ENCODE data around the gene CACNA1I.

The CACNA1I gene

DNA sequence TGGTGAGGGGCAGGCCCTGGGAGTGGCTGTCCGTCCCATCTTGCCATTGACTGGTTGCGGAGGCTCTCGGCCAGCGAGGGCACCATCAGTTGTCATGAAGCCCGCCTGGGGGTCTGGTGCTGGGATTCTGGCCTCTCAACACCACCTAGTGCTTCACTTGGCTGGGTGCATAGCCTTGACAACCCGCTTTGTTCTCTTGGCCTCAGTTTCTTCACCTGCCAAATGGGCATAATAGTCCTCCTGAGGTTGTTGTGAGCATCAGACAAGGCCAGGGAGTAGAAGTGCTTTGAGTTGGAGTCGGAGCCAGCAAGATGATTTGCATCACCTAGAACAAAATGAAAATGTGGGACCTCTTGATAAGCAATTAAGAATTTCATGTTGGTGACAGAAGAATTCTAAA lies 1.5 kb upstream of the CACNA1I start:
- DNase-seq (ENCODE audit: low read depth), result no peak
- H3K4me3 ChIP-seq (ENCODE audit: low read depth, low read length), result no peak overlapping the region
- TF ChIP-seq, protein P1, sequence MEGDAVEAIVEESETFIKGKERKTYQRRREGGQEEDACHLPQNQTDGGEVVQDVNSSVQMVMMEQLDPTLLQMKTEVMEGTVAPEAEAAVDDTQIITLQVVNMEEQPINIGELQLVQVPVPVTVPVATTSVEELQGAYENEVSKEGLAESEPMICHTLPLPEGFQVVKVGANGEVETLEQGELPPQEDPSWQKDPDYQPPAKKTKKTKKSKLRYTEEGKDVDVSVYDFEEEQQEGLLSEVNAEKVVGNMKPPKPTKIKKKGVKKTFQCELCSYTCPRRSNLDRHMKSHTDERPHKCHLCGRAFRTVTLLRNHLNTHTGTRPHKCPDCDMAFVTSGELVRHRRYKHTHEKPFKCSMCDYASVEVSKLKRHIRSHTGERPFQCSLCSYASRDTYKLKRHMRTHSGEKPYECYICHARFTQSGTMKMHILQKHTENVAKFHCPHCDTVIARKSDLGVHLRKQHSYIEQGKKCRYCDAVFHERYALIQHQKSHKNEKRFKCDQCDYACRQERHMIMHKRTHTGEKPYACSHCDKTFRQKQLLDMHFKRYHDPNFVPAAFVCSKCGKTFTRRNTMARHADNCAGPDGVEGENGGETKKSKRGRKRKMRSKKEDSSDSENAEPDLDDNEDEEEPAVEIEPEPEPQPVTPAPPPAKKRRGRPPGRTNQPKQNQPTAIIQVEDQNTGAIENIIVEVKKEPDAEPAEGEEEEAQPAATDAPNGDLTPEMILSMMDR (IDR thresholded peaks at IDR 0.05; ENCODE audit: low read depth, low read length, missing control alignments), result no peak

- H3K4me3 ChIP-seq (ENCODE audit: low read depth, low read length), result no peak overlapping the region
- TF ChIP-seq, protein P1 (IDR thresholded peaks at IDR 0.05; ENCODE audit: low read depth, low read length, missing control alignments), result no peak
- DNase-seq (ENCODE audit: low read depth), result no peak
Measured at GRCh38 chr22:39570226-39570625, 327 bp upstream of the CACNA1I start.

DNA sequence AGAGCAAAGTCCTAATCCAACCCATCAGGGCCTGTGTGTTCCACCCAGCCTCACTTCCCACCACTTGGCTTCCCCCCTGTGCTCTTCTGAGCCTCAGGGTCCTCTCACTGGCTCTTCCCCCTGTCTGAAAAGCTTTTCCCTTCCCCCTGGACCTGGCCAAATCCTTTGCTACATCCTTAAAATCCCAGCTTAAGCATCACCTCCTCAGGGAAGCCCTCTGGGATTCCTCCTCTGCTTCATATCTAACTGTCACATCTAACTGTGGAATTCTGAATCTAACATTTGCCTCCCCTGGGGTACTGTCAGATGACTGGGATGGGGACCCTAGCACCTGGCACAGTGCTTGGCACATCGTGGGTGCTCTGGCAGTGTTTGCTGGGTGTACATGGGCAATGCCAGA lies 985 bp downstream of the CACNA1I start:
- no peak for DNase-seq (ENCODE audit: low read depth)
- no peak overlapping the region for H3K4me3 ChIP-seq (ENCODE audit: low read depth, low read length)
- TF ChIP-seq, protein P1 (IDR thresholded peaks at IDR 0.05; ENCODE audit: low read depth, low read length, missing control alignments), result no peak

GRCh38 chr22:39574779-39575551 lies 4.4 kb downstream of the CACNA1I start:
- no peak overlapping the region for H3K4me3 ChIP-seq (ENCODE audit: low read depth, low read length)
- DNase-seq (ENCODE audit: low read depth), result no peak
- TF ChIP-seq, protein P1 (IDR thresholded peaks at IDR 0.05; ENCODE audit: low read depth, low read length, missing control alignments), result no peak

DNA sequence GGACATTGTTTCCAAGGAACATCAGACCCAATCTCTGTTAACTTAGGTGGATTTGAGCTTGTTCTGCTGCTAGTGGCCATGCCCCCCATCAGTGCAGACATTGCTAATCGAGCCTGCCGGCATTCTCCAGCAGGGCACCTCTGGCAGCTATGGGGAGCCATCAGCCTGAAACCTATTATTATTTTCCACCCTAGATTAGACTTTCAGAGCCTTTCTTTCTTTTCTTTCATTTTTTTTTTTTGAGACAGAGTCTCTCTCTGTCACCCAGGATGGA lies 4.9 kb downstream of the CACNA1I start:
- TF ChIP-seq, protein P1 (IDR thresholded peaks at IDR 0.05; ENCODE audit: low read depth, low read length, missing control alignments), result no peak
- DNase-seq (ENCODE audit: low read depth), result no peak
- H3K4me3 ChIP-seq (ENCODE audit: low read depth, low read length), result no peak overlapping the region

DNA sequence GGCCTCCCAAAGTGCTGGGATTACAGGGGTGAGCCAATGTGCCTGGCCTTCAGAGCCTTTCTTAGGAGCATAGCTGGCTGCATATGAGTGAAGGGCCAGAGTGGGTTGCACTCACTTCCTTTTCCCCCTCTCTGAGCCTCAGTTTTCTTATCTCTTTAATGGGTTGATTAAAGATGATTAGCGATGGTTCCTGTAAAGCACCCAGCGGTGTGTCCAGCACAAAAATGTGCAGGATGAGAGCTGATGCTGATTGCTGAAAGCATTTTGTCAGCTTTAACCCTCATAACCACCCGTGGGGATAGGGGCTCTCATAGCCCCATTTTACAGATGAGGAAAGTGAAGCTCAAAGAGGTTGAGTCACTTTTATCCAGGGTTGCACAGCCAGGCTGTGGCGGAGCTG lies 5.5 kb downstream of the CACNA1I start:
- TF ChIP-seq, protein P1 (IDR thresholded peaks at IDR 0.05; ENCODE audit: low read depth, low read length, missing control alignments), result no peak
- no peak overlapping the region for H3K4me3 ChIP-seq (ENCODE audit: low read depth, low read length)
- DNase-seq (ENCODE audit: low read depth), result no peak

DNA sequence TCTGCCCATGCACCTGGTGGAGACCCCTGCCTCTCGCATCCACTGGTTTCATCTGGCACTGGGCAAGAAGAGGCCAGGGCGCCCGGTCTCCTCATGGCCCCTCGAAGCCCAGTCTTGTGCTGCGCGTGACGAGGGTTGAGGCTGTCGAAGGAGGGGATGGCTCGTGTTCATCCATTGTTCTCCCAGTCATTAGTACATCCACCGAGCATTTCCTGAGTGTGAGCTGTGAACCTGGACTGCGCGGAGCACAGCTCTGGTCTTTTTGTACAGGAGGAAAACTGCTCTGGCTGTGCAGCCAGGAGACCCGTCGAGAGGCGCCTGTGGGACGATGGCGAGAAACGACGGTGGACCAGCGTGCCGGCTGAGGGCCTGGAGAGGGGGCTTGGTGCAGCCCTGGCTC lies 6.8 kb downstream of the CACNA1I start:
- DNase-seq (ENCODE audit: low read depth), result no peak
- TF ChIP-seq, protein P1 (IDR thresholded peaks at IDR 0.05; ENCODE audit: low read depth, low read length, missing control alignments), result no peak

More for the DNA sequence above, 6.8 kb downstream of the CACNA1I start:
- no peak overlapping the region for H3K4me3 ChIP-seq (ENCODE audit: low read depth, low read length)

Data from GM12864 (cell line).